HepG2 (cell line): ENCODE results near the gene TMBIM1. TPM values are rescaled to one million over a fixed set of nuclear protein-coding genes. Genes with fewer than 3 reads are reported as not detected.

Source experiments
- BORCS8-MEF2B ChIP-seq: sonication (generic); formaldehyde crosslinking; IDR thresholded peaks from 2 replicates; pipeline ENCODE4 v1.8.0; 2022; ENCODE audit warnings: mild to moderate bottlenecking, missing genetic modification reagents
- GMEB1 ChIP-seq: sonication (generic); formaldehyde crosslinking; IDR thresholded peaks from 2 replicates; pipeline ENCODE4 v1.5.1; 2020; ENCODE audit warnings: missing genetic modification reagents, mild to moderate bottlenecking, borderline replicate concordance
- MAX ChIP-seq: IDR thresholded peaks from 2 replicates; pipeline ENCODE4 v1.6.1; 2012; ENCODE audit warnings: inconsistent platforms
- NR2F2 ChIP-seq: IDR thresholded peaks from 2 replicates; pipeline ENCODE4 v1.6.1; 2012; ENCODE audit warnings: low read depth, inconsistent platforms, borderline replicate concordance
- NR2F6 ChIP-seq, 2 experiments: IDR thresholded peaks; 2 replicates each; pipeline ENCODE4 v1.6.1; 2016; ENCODE audit warnings: antibody characterized with exemption in 1 of 2, mild to moderate bottlenecking in 1 of 2
- RELA ChIP-seq: sonication (generic); formaldehyde crosslinking; IDR thresholded peaks from 2 replicates; pipeline ENCODE4 v1.4.0; 2020; ENCODE audit warnings: missing genetic modification reagents
- RERE ChIP-seq: IDR thresholded peaks from 2 replicates; pipeline ENCODE4 v1.6.1; 2016; ENCODE audit warnings: low read depth, missing genetic modification reagents, missing compliant biosample characterization
- REXO4 ChIP-seq: sonication (generic); formaldehyde crosslinking; IDR thresholded peaks from 2 replicates; pipeline ENCODE4 v1.8.0; 2022; ENCODE audit warnings: missing genetic modification reagents, mild to moderate bottlenecking, borderline replicate concordance
- SATB2 ChIP-seq: sonication (generic); formaldehyde crosslinking; IDR thresholded peaks from 2 replicates; pipeline ENCODE4 v1.5.0; 2020; ENCODE audit warnings: missing genetic modification reagents
- SMC3 ChIP-seq: IDR thresholded peaks from 2 replicates; pipeline ENCODE4 v1.6.1; 2011; ENCODE audit warnings: low read length, improper control_type of control experiment
- TCF7L2 ChIP-seq: IDR thresholded peaks from 2 replicates; pipeline ENCODE4 v1.6.1; 2011; ENCODE audit warnings: mild to moderate bottlenecking, low read depth, low read length, moderate library complexity
- ZNF251 ChIP-seq: sonication (generic); formaldehyde crosslinking; IDR thresholded peaks from 2 replicates; pipeline ENCODE4 v1.9.0; 2021; ENCODE audit warnings: mild to moderate bottlenecking, missing genetic modification reagents
- ZNF296 ChIP-seq: sonication (generic); formaldehyde crosslinking; conservative IDR thresholded peaks from 2 replicates; pipeline ENCODE4 v1.5.0; 2020; ENCODE audit warnings: mild to moderate bottlenecking, missing genetic modification reagents
- ZNF30 ChIP-seq: sonication (generic); formaldehyde crosslinking; IDR thresholded peaks from 2 replicates; pipeline ENCODE4 v1.5.0; 2020; ENCODE audit warnings: mild to moderate bottlenecking, missing genetic modification reagents
- ZNF430 ChIP-seq: sonication (generic); formaldehyde crosslinking; IDR thresholded peaks from 2 replicates; pipeline ENCODE4 v1.9.0; 2021; ENCODE audit warnings: mild to moderate bottlenecking, missing genetic modification reagents
- polyA plus RNA-seq, 8 experiments: library from polyadenylated mRNA; depleted of rRNA in 3 of 8; stranded (reverse) in 7 of 8; unstranded in 1 of 8; fragments of >200 nt; fragmentation: Illumina TruSeq in 4 of 8; extraction: Trizol in 4 of 8; gene quantifications; 2 replicates each; pipeline versions ENCODE4 v1.2.1 to v1.2.3, GENCODE V29; 2011 to 2016; ENCODE audit warnings: low read depth in 4 of 8, missing spikeins in 1 of 8, mixed read lengths in 1 of 8; ENCODE audit not compliant: insufficient read depth in 1 of 8
- total RNA-seq, 5 experiments: library from RNA; depleted of rRNA; stranded (reverse); fragments of >200 nt; fragmentation: Illumina TruSeq; extraction: Trizol; gene quantifications; 2 replicates each; pipeline ENCODE4 v1.2.3, GENCODE V29; 2016; ENCODE audit warnings: low read depth in 1 of 5
- TF ChIP-seq, protein P1 (sequence below): sonication (generic); formaldehyde crosslinking; IDR thresholded peaks from 2 replicates; pipeline ENCODE4 v1.5.0; 2020; ENCODE audit warnings: missing genetic modification reagents
- TF ChIP-seq, protein P2 (sequence below): sonication (generic); formaldehyde crosslinking; conservative IDR thresholded peaks from 2 replicates; pipeline ENCODE4 v1.4.0; 2020; ENCODE audit warnings: missing genetic modification reagents

TMBIM1 gene
- total and polyA plus RNA-seq, 2 of the 13 experiments (the other 11 are each of a cell fraction or from before 2014, with no cell fraction given), result 127 to 139 TPM

GRCh38 chr2:218306184-218306920 lies 14.0 kb upstream of the TMBIM1 start (continued):
- TF ChIP-seq NR2F6 (IDR thresholded peaks at IDR 0.05) (no peak; the same call in 1 of the 2 replicates), NR2F6 (CRISPR knock-in tag; IDR thresholded peaks at IDR 0.05) (no peak), RELA (CRISPR knock-in tag) (no peak), ZNF30 (CRISPR knock-in tag) (no peak), REXO4 (CRISPR knock-in tag) (no peak), BORCS8-MEF2B (CRISPR knock-in tag) (no peak), GMEB1 (CRISPR knock-in tag) (no peak), ZNF430 (CRISPR knock-in tag) (0 out of 2 replicates have a peak, but pooled peaks have one; percentile 25), MAX (no peak), TCF7L2 (no peak), ZNF251 (CRISPR knock-in tag) (no peak), SMC3 (no peak), NR2F2 (peak; percentile 28; the same call in 1 of the 2 replicates), SATB2 (CRISPR knock-in tag) (no peak), ZNF296 (CRISPR knock-in tag) (no peak), RERE (no peak)
- TF ChIP-seq, protein P1, sequence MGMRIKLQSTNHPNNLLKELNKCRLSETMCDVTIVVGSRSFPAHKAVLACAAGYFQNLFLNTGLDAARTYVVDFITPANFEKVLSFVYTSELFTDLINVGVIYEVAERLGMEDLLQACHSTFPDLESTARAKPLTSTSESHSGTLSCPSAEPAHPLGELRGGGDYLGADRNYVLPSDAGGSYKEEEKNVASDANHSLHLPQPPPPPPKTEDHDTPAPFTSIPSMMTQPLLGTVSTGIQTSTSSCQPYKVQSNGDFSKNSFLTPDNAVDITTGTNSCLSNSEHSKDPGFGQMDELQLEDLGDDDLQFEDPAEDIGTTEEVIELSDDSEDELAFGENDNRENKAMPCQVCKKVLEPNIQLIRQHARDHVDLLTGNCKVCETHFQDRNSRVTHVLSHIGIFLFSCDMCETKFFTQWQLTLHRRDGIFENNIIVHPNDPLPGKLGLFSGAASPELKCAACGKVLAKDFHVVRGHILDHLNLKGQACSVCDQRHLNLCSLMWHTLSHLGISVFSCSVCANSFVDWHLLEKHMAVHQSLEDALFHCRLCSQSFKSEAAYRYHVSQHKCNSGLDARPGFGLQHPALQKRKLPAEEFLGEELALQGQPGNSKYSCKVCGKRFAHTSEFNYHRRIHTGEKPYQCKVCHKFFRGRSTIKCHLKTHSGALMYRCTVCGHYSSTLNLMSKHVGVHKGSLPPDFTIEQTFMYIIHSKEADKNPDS (CRISPR knock-in tag), result no peak
- TF ChIP-seq, protein P2, sequence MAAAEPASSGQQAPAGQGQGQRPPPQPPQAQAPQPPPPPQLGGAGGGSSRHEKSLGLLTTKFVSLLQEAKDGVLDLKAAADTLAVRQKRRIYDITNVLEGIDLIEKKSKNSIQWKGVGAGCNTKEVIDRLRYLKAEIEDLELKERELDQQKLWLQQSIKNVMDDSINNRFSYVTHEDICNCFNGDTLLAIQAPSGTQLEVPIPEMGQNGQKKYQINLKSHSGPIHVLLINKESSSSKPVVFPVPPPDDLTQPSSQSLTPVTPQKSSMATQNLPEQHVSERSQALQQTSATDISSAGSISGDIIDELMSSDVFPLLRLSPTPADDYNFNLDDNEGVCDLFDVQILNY, result no peak
